ENCODE measurements around the gene APOBEC3G. TPM values are rescaled to one million over a fixed set of nuclear protein-coding genes. Genes with fewer than 3 reads are reported as not detected.

APOBEC3G gene
- polyA plus RNA-seq, 1 of the 3 experiments (the other 2 are of a cell fraction) = not detected

- no peak for TF ChIP-seq REST (IDR thresholded peaks at IDR 0.05; ENCODE audit: low read depth, low read length)
- TF ChIP-seq PBX3 (IDR thresholded peaks at IDR 0.05) = no peak
- TF ChIP-seq RFX5 (IDR thresholded peaks at IDR 0.05; ENCODE audit: low read length) = no peak
- no peak for TF ChIP-seq FOXM1 (IDR thresholded peaks at IDR 0.05; ENCODE audit: low read depth)
- no peak for TF ChIP-seq TAF1 (IDR thresholded peaks at IDR 0.05; ENCODE audit: borderline replicate concordance, low read depth, low read length)
- TF ChIP-seq NRF1 (IDR thresholded peaks at IDR 0.05; ENCODE audit: low read depth, low read length) = no peak
- TF ChIP-seq RXRA (IDR thresholded peaks at IDR 0.05; ENCODE audit: borderline replicate concordance, low read depth) = no peak
- TF ChIP-seq RCOR1 (IDR thresholded peaks at IDR 0.05; ENCODE audit: low read length) = no peak
- no peak for TF ChIP-seq USF1 (IDR thresholded peaks at IDR 0.05; ENCODE audit: borderline replicate concordance, low read depth)
- no peak for TF ChIP-seq EP300 (IDR thresholded peaks at IDR 0.05; ENCODE audit: borderline replicate concordance in 1 of 2, low read depth in 1 of 2, low read length in 1 of 2)
These were observed 31.4 kb downstream of the APOBEC3G start (continued) for GRCh38 chr22:39108487-39108886.

- ChIA-PET CTCF (interaction anchor here (1.1 kb wide), 1 partner anchor 26 kb away, joined by 4 read pairs; no protein-coding TSS in a partner anchor), POLR2A (no interaction called here)
- H4K20me1 ChIP-seq (ENCODE audit: insufficient read depth) = no peaks in the 10 kb centered on the region
- DNase-seq = no peak
- 69% methylated on average over 8 of the region's 9 CpGs for WGBS (ENCODE audit: low lambda C conversion rate)
- H3F3A ChIP-seq (replicated peaks; ENCODE audit: insufficient read depth) = no peaks in the 10 kb centered on the region
- no peaks in the 10 kb centered on the region for H3K9me2 ChIP-seq
- no peak overlapping the region for H3K4me2 ChIP-seq
- no peak overlapping the region for H3K4me3 ChIP-seq (ENCODE audit: low read depth in 2 of 2, low read length in 1 of 2)
- H3K36me3 ChIP-seq (replicated peaks in 1 of 2; ENCODE audit: control insufficient read depth in 1 of 2, insufficient read depth in 2 of 2, low read length in 1 of 2) = no peaks in the 10 kb centered on the region
- no peak overlapping the region for H2AFZ ChIP-seq (ENCODE audit: low read depth)
- no peaks in the 10 kb centered on the region for H3K9me3 ChIP-seq
- H3K27ac ChIP-seq (ENCODE audit: low read depth in 2 of 2, low read length in 1 of 2) = no peak overlapping the region
- no peaks in the 10 kb centered on the region for H3K79me2 ChIP-seq (ENCODE audit: insufficient read depth)
- H3K9ac ChIP-seq = no peak overlapping the region
- no peaks in the 10 kb centered on the region for H3K27me3 ChIP-seq (ENCODE audit: insufficient read depth)
- peaks cover 0 to 5% of the 10 kb centered on the region in 2 experiments; a peak in 1 of 4 replicates for H3K4me1 ChIP-seq (ENCODE audit: control insufficient read depth in 1 of 2, insufficient read depth in 2 of 2, low read depth in 1 of 2, low read length in 1 of 2)
- no peak for TF ChIP-seq IRF3 (IDR thresholded peaks at IDR 0.05; ENCODE audit: low read depth, low read length)
- no peak for TF ChIP-seq NRF1 (IDR thresholded peaks at IDR 0.05; ENCODE audit: low read depth, low read length)
- no peak for TF ChIP-seq FOSL2 (IDR thresholded peaks at IDR 0.05; ENCODE audit: borderline replicate concordance, low read depth)
- no peak for TF ChIP-seq ZBTB33 (IDR thresholded peaks at IDR 0.05; ENCODE audit: borderline replicate concordance, low read depth)
- no peak for TF ChIP-seq FOXM1 (IDR thresholded peaks at IDR 0.05; ENCODE audit: low read depth)
- TF ChIP-seq GABPA (IDR thresholded peaks at IDR 0.05; ENCODE audit: low read depth) = no peak
- TF ChIP-seq POLR2AphosphoS5 (IDR thresholded peaks at IDR 0.05; ENCODE audit: low read depth, low read length) = no peak
- no peak for TF ChIP-seq RAD21 (IDR thresholded peaks at IDR 0.05; ENCODE audit: low read length)
- no peak for TF ChIP-seq ELF1 (IDR thresholded peaks at IDR 0.05)
- TF ChIP-seq FOXJ3 (CRISPR knock-in tag; IDR thresholded peaks at IDR 0.05) = no peak
- TF ChIP-seq RFX5 (IDR thresholded peaks at IDR 0.05; ENCODE audit: low read length) = no peak
- no peak for TF ChIP-seq CHD2 (IDR thresholded peaks at IDR 0.05; ENCODE audit: low read length, partially characterized antibody)
- TF ChIP-seq USF2 (IDR thresholded peaks at IDR 0.05; ENCODE audit: borderline replicate concordance, low read depth, low read length) = no peak
- no peak for TF ChIP-seq TAF1 (IDR thresholded peaks at IDR 0.05; ENCODE audit: borderline replicate concordance, low read depth, low read length)
- no peak for TF ChIP-seq SMC3 (IDR thresholded peaks at IDR 0.05; ENCODE audit: low read depth, low read length)
These were observed 32.3 kb downstream of the APOBEC3G start for GRCh38 chr22:39109361-39109760.

Data from SK-N-SH (cell line).